Stimulated activated CD8-positive, alpha-beta memory T cell treated with anti-CD3 and anti-CD28 coated beads, Interleukin-7, amount 100 ng/mL, for 1 hour (primary cell): ENCODE results near the gene OR1C1.
"Not testable (repeated sequence)": the region's sequence is repeated elsewhere in the genome, so short reads cannot be mapped to it uniquely, and the experiment has no call there.

Source experiments
- DNase-seq, 2 donors: peaks; one replicate each; pipeline ENCODE4 v3.0.0-alpha.2; 2020; ENCODE audit warnings: low read depth in 2 of 2

Gene OR1C1, protein sequence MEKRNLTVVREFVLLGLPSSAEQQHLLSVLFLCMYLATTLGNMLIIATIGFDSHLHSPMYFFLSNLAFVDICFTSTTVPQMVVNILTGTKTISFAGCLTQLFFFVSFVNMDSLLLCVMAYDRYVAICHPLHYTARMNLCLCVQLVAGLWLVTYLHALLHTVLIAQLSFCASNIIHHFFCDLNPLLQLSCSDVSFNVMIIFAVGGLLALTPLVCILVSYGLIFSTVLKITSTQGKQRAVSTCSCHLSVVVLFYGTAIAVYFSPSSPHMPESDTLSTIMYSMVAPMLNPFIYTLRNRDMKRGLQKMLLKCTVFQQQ

DNA sequence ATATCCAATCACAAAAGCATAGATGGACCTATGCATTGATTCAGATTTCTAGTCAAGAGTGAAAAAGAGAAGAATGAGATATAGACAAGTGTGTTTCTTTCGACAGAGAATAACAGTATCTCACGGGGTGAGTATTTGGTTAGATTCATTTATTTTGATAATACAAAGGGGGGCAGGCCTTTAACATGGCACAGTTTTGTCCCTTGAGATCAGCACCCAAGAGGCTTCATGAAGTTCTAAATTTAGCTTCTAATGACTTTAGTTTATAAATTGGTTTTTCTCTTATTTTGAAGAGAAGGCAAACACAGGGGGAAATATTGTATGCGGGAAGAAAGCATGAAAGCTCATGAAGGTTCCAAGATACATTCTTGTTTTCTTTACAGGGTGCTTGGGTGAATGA lies at the start of gene OR1C1:
Gene OR1C1, minus strand, starts transcription at position 101 of the 400 bp plus-strand sequence. CDS start 2,150 bp downstream, outside the sequence.
- DNase-seq, result no peak

DNA sequence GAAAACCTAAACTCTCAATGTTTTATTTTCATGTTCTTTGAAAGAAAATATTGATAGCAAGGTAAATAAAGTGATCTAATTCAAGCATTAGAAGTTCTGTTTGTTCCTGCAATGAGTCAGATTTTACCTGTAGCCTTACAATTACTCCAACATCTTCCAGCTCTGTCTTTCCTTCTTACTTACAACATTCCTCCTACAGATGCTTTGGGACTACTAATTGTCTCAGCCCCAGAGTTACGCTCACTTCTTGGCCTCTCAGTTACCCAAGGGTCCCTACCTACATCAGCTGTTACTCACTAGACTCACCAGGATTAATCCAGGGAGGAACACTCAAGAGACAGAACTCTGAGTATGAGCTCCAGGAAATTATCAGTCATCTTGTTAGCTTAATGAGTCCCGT lies 37.2 kb upstream of the OR1C1 start:
- DNase-seq, result no peak

DNA sequence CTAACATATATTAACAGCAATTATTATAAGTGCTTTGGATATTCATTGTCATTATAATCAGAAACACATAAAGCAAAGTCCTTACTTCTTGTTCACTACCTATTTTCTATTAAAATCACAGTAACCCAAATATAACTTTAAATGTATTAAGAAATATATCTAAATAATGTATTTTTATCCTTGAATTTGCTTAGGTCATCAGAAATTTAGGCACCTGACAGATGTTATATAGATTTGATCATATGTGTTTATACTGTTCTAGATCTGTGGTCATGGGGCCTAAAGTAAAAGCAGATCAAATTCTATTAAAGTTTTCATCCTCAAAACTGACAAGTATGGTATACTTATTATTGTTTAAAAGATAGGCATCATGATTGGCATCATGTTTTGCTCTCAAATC lies 9.2 kb upstream of the OR1C1 start:
- DNase-seq, result no peak

DNA sequence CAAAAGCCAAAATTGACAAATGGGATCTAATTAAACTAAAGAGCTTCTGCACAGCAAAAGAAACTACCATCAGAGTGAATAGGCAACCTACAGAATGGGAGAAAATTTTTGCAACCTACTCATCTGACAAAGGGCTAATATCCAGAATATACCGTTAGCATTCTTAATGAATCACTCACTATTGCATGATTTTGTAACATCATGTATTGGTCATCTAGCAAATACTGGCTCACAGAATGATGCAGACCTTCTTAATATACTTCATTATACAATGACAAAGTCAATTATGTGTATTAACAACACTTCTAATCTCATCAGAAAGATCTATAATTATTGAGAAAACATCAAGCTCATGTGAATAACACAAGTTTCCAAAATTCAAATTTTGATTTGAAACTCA lies 6.0 kb downstream of the OR1C1 start:
- DNase-seq, result not testable (repeated sequence)

DNA sequence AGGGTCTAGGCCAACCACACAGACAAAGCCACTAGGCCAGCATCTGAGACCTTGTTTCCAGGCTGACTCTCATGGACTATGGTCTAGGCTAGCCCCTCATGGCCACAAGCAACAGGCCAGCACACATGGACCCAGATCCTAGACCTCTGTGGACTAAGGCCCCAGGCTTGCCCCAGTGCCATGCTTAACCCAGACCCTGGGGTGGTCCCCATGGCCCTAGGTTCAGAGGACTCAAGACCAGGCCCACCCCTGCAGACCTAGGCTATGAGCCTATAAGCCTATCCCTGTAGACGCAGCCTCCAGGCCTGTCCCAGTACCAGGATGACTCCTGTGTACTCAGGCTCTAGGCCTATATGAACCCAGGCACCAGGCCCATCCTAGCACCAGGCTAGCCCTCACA lies 10.5 kb downstream of the OR1C1 start:
- no peak for DNase-seq

DNA sequence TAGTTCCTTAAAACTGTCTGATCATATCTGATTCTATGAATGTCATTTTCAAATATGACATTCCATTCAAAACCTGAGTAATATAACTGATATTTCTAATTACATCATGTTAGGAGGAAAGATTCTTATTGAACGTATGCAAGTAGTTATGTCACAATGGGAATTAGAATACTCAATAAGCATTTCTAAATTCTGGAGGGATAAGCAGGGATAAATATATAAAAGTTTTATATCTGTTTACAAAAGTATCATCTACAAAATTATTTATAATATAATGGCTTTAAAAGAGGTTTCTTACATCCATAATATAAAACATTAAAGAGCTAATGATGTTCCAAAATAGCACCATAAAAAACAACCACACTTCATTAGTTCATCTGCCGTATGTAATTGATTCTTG lies 12.3 kb downstream of the OR1C1 start, which contains the start of gene OR14A2:
Gene OR14A2, minus strand, starts transcription at position 101 of the 400 bp plus-strand sequence.
- no peak for DNase-seq

DNA sequence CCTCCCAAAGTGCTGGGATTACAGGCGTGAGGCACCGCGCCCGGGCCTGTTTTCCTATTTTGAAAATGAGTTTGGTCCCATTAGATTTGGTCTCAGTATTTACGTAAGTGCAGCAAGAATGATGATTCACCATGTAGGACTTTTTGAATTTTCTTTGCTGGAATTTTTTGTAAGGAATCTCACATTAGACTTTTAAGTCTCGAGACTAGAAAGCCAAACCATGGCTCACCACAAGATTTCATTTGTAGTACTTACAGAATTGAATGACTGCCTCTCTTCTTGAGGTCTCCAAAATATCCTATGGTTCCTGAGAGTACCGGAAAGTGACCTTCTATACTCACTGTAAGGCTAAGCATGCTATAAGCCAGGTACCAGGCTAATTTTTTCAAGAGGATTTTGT lies 12.7 kb downstream of the OR1C1 start:
- no peak for DNase-seq

DNA sequence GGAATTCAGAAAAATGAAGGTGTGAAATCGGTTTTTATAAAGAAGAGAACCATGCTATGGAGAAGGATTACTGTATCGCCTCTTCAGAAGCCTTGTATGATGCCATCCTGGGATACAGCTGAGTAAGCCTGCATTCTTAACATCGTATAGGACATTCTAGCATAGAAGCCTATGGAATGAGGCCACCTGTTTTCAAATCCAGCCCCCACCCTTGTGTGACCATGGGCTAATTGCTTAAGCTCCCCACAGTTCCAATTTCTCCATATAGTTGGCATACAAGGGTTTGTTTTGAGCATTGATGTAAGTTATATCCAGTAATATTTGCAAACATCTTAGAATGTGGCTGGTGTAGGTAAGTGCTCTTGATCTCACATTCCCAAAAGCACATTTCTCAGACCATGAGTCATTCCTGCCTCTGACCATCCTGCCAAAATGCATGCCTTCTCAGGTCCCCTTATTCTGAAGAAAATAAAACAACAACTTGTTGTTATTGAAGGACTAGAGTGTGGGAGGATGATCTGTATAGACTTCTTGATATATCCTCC lies 13.9 kb downstream of the OR1C1 start:
- DNase-seq, result no peak

DNA sequence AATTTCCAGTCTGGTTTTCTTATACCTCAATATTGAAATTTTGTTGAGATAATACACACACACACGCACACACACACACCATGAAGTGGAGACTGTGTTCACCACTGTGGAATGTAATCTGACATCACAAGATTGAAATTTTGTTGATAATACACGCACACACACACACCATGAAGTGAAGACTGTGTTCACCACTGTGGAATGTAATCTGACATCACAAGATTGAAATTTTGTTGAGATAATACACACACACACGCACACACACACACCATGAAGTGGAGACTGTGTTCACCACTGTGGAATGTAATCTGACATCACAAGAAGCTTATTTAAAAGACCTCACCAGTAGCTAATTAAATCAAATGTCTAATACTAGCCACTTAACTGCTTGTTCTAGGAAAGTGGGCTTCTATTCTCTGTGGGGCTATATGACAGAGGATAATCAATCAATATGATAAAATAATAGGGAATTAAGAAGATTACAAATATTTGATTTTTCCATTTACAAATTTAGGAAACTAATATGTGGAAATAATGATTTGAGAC lies 18.1 kb downstream of the OR1C1 start:
- not testable (repeated sequence) for DNase-seq

DNA sequence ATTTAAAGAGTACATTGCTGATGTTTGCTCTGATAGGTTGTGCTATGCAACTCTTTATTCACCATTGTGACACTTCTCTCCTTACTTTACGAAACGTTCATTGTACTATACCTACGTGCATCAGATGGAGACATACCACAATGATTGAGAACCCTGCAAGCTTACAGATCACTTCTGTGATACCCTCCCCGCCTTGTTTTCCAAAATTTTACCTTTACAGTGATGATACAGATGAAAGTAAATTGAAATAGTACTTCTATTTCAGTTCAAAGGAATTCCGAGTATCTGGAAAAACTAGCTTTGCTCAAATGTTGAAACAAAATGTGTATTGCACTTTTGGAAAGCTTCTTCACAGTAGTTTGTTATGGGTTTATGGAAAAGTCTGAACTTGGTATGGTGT lies 18.6 kb downstream of the OR1C1 start:
- no peak for DNase-seq

DNA sequence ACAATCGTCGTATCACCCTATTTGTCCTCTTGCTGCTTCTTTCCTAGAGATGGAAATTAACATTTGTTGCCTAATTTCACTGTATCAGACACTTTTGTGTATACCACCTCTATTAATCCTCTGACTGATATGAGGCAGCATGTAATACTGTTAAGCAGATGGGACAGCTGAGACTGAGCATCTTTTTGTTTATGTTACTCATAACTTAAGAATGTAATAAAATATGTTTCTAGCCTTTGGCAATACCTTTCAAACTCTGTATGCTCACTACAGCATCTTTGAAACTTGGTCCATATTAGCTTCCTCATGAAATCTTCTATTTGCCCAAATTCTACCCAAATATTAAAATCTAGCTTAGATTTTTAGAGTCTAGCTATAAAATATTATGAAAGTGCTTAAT lies 19.6 kb downstream of the OR1C1 start:
- no peak for DNase-seq

DNA sequence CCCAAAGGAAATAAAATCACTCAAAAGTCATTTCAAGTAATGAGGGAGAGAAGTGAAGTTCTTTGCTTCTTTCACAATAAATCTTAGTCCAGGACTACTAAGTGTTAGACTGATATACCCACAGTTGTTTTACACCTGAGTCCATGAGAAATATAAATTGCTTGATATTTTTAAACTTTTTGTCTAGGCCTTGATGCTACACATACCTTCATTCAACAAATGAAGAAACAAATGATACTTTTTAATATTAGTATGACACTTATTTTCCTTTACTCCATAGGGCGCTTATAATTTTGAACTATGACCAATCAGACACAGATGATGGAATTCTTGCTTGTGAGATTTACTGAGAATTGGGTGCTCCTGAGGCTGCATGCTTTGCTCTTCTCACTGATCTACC lies 22.0 kb downstream of the OR1C1 start, which contains the start of gene OR14K1:
Gene OR14K1, plus strand, starts transcription at position 301 of the 400 bp plus-strand sequence. Its CDS starts 0 bp downstream, at position 301.
- no peak for DNase-seq

DNA sequence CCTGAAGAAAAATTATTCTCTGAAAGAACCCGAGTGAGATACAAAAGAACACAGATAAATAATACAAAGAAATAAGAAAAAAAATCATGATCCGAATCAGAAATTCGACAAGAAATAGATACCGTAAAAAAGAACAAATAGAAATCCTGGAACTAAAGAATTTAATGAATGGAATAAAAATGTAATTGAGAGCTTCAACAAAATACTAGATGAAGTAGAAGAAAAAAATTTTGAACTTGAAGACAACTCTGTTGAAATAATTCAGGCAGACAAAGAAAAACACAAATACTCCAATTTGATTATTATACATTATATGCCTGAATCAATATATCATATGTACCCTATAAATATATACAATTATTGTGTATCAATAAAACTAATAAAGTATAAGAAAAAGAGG lies 39.1 kb downstream of the OR1C1 start:
- no peak for DNase-seq

DNA sequence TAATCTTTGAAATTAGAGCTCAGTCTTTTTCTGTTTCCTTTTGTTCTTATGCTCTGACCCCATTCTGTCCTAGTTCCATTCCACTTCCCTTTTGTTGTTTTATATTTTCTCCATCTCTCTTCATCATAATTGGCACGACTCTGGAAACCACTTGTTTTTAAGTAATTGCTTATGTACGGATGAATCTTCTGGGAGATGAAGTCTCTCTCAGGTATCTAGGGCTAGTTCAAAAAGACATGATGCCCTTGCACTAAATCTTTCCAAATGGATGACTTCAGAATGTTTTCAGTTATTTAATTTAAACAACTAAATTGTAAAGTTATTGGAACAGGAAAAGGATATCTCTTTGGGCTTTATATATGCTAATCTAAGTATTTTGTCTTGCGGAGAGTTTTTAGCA lies 43.8 kb downstream of the OR1C1 start, which contains the start of gene OR6F1:
Gene OR6F1, minus strand, starts transcription at position 101 of the 400 bp plus-strand sequence. CDS start 3,891 bp downstream, outside the sequence.
- DNase-seq, result no peak

DNA sequence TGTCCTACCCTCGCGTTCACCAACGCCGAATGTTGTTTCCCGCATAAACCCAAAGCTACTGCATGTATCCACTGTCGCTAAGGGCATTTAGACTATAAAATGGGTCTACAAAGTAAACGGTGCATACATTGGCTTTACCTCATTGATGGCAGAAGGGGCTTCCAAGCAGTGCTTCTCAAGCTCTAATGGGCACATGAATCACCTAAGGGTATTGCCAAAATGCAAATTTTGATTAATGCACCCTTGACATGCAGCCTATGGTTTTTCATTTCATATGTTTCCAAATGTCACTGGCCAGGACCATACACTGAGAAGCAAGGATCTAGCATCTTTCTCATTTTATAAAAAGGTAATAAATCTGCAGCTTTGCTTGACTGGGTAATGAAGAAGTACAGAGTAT lies 46.6 kb downstream of the OR1C1 start:
- no peak for DNase-seq

DNA sequence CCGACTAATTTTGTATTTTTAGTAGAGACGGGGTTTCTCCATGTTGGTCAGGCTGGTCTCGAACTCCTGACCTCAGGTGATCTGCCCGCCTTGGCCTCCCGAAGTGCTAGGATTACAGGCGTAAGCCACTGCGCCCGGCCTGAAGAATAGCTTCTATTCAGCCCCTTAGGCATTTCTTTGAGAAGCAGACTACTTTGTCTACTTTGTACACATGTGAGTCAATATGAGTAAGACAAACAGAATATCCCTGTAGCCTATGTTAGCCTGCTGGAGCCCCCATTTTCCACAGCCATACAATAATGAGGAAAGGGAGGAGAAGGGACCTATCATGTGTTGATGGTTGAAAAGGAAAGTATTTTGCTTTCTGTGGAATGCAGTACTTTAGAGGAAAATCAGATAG lies 49.7 kb downstream of the OR1C1 start:
- not testable (repeated sequence) for DNase-seq
